K562 (cell line): ENCODE measurements around the gene TCAP. TPM values are rescaled to one million over a fixed set of nuclear protein-coding genes. Genes with fewer than 3 reads are reported as not detected.
A peak's percentile ranks its signal among the peaks of the same experiment; 100 is the strongest.

Experiments used
- ATAC-seq: fragments of 200-7000 bp; cut with Tn5 transposase; 3 replicates; pipeline ENCODE4 v1.9.1; 2020; ENCODE audit warnings: moderate library complexity
- BruUV-seq: library from RNA; stranded (reverse); fragments of 400-500 nt; replicated peaks from 2 replicates; lab custom pipeline; 2021; lab: Mats Ljungman, UMichigan
- CTCF ChIA-PET: fragments of 300-600 bp; formaldehyde crosslinking; extraction: SDS; loops from one replicate; lab custom pipeline; 2021; ENCODE audit warnings: low intra/inter-chr PET ratio; lab: Yijun Ruan, JAX
- POLR2A ChIA-PET: fragments of 300-600, 350-650 bp; sonication (Branson Sonifier 250); formaldehyde crosslinking; extraction: SDS; loops from one replicate; lab custom pipeline; 2021; ENCODE audit warnings: antibody characterized with exemption, inconsistent platforms; lab: Yijun Ruan, JAX
- DNase-seq, 4 experiments: peaks; one replicate each; pipeline versions ENCODE4 v3.0.0 to v3.0.0-alpha.2; 2011 to 2018; ENCODE audit warnings: low spot score in 3 of 4, mixed read lengths in 3 of 4; ENCODE audit errors: extremely low read depth in 1 of 4
- FAIRE-seq: peaks from 2 replicates; lab custom pipeline; 2011; peaks lifted over from hg19 to GRCh38; lab: Jason Lieb, UNC
- H2AFZ ChIP-seq: 2 replicates; pipeline ENCODE4 v1.6.0; 2011; ENCODE audit warnings: low read depth, low read length, control low read depth, inconsistent platforms
- H3K27ac ChIP-seq: fragments of 200-600 bp; 3 replicates; pipeline ENCODE4 v1.8.0; 2011; ENCODE audit warnings: low read depth, mild to moderate bottlenecking, control low read depth, inconsistent platforms, low read length, moderate library complexity, mixed read lengths; ENCODE audit errors: extremely low read depth
- H3K27me3 ChIP-seq, 2 experiments: fragments of 300-600 bp in 1 of 2; 2 replicates in 1 of 2; 3 replicates in 1 of 2; pipeline versions ENCODE4 v1.6.0 to v1.8.0; 2011; ENCODE audit warnings: inconsistent platforms in 2 of 2, low read length in 2 of 2, mild to moderate bottlenecking in 1 of 2, mixed read lengths in 1 of 2, moderate library complexity in 1 of 2; ENCODE audit not compliant: control insufficient read depth in 2 of 2, insufficient read depth in 2 of 2
- H3K36me3 ChIP-seq: fragments of 300-600 bp; 3 replicates; pipeline ENCODE4 v1.8.0; 2011; ENCODE audit warnings: mild to moderate bottlenecking, low read length, inconsistent platforms; ENCODE audit not compliant: control insufficient read depth, insufficient read depth
- H3K4me1 ChIP-seq, 2 experiments: fragments of 200-600 bp in 1 of 2; replicated peaks in 1 of 2; 2 replicates in 1 of 2; 3 replicates in 1 of 2; pipeline versions ENCODE4 v1.5.1 to v1.8.0; 2011; ENCODE audit warnings: inconsistent platforms in 2 of 2, low read length in 2 of 2, mild to moderate bottlenecking in 1 of 2, mixed read lengths in 1 of 2, moderate library complexity in 1 of 2; ENCODE audit not compliant: control insufficient read depth in 2 of 2, insufficient read depth in 2 of 2
- H3K4me2 ChIP-seq: 2 replicates; pipeline ENCODE4 v1.6.1; 2011; ENCODE audit warnings: low read length, control low read depth, inconsistent platforms, mixed read lengths; ENCODE audit not compliant: insufficient read depth
- H3K4me3 ChIP-seq: fragments of 200-600 bp; sonication (generic), shearing (Covaris generic); 2 replicates; pipeline ENCODE4 v1.5.1; 2016; ENCODE audit warnings: control low read depth, inconsistent platforms
- H3K79me2 ChIP-seq: fragments of 200-600 bp; 3 replicates; pipeline ENCODE4 v1.8.0; 2011; ENCODE audit warnings: low read length, inconsistent platforms; ENCODE audit not compliant: control insufficient read depth, insufficient read depth
- H3K9ac ChIP-seq, 2 experiments: 2 replicates each; pipeline versions ENCODE4 v1.6.0 to v1.6.1; 2011; ENCODE audit warnings: low read depth in 2 of 2, low read length in 2 of 2, control low read depth in 1 of 2, inconsistent platforms in 1 of 2, mild to moderate bottlenecking in 1 of 2, mixed read lengths in 1 of 2; ENCODE audit not compliant: insufficient read depth in 1 of 2
- H3K9me1 ChIP-seq: one replicate; pipeline ENCODE4 v1.6.0; 2011; ENCODE audit warnings: inconsistent platforms, mild to moderate bottlenecking, low read length, moderate library complexity; ENCODE audit not compliant: control insufficient read depth, insufficient read depth
- H3K9me3 ChIP-seq: replicated peaks from 2 replicates; pipeline ENCODE4 v1.5.1; 2011; ENCODE audit warnings: low read depth, low read length, inconsistent platforms; ENCODE audit not compliant: control insufficient read depth, insufficient read depth
- H4K20me1 ChIP-seq: replicated peaks from 2 replicates; pipeline ENCODE4 v1.6.1; 2011; ENCODE audit warnings: low read length, inconsistent platforms, mixed read lengths; ENCODE audit not compliant: control insufficient read depth, insufficient read depth
- COPS2 ChIP-seq: fragments of 450-650 bp; conservative IDR thresholded peaks from 2 replicates; pipeline ENCODE4 v1.6.1; 2016; ENCODE audit warnings: mild to moderate bottlenecking, moderate library complexity
- DPF2 ChIP-seq: fragments of 450-650 bp; IDR thresholded peaks from 2 replicates; pipeline ENCODE4 v1.6.1; 2016
- JUN ChIP-seq, 2 experiments: sonication (generic) in 1 of 2; formaldehyde crosslinking in 1 of 2; IDR thresholded peaks; 2 replicates each; pipeline versions ENCODE4 v1.6.1 to v1.8.0; 2012 to 2022; ENCODE audit warnings: borderline replicate concordance in 2 of 2, mild to moderate bottlenecking in 2 of 2, improper control_type of control experiment in 1 of 2, low read depth in 1 of 2, low read length in 1 of 2, missing genetic modification reagents in 1 of 2
- LARP7 ChIP-seq: fragments of 450-650 bp; IDR thresholded peaks from 2 replicates; pipeline ENCODE4 v1.6.1; 2016
- LEF1 ChIP-seq: fragments of 450-650 bp; IDR thresholded peaks from 2 replicates; pipeline ENCODE4 v1.6.1; 2016; ENCODE audit warnings: mild to moderate bottlenecking
- MYC ChIP-seq, 2 experiments: fragments of 250-450 bp in 1 of 2; sonication (Bioruptor Pico) in 1 of 2; IDR thresholded peaks; 2 replicates each; pipeline versions ENCODE4 v1.5.1 to v1.6.1; 2012 to 2021; ENCODE audit warnings: low read depth in 2 of 2, borderline replicate concordance in 1 of 2, improper control_type of control experiment in 1 of 2, low read length in 1 of 2, mild to moderate bottlenecking in 1 of 2, moderate library complexity in 1 of 2
- PYGO2 ChIP-seq: fragments of 450-650 bp; IDR thresholded peaks from 2 replicates; pipeline ENCODE4 v1.6.1; 2016; ENCODE audit warnings: mild to moderate bottlenecking, missing genetic modification characterization, moderate library complexity, missing compliant biosample characterization
- RHOXF2B ChIP-seq: fragments of 250-450 bp; sonication (Bioruptor Pico); conservative IDR thresholded peaks from 2 replicates; pipeline ENCODE4 v1.5.1; 2021
- SMAD1 ChIP-seq: fragments of 150-350 bp; IDR thresholded peaks from 2 replicates; pipeline ENCODE4 v1.6.1; 2014; ENCODE audit warnings: low read length, low read depth; ENCODE audit not compliant: partially characterized antibody
- TSC22D4 ChIP-seq: fragments of 450-650 bp; IDR thresholded peaks from 2 replicates; pipeline ENCODE4 v1.6.1; 2016; ENCODE audit warnings: missing genetic modification characterization, missing biosample characterization, control low read depth
- ZNF561 ChIP-seq: fragments of 450-650 bp; formaldehyde crosslinking; conservative IDR thresholded peaks from 2 replicates; pipeline ENCODE4 v1.4.0; 2020; ENCODE audit warnings: mild to moderate bottlenecking, moderate library complexity
- ZNF57 ChIP-seq: fragments of 450-650 bp; formaldehyde crosslinking; IDR thresholded peaks from 2 replicates; pipeline ENCODE4 v1.4.0; 2020; ENCODE audit warnings: mild to moderate bottlenecking, moderate library complexity
- ZNF644 ChIP-seq: fragments of 200-800 bp; sonication (Bioruptor generic); IDR thresholded peaks from 2 replicates; pipeline ENCODE4 v1.6.1; 2016; ENCODE audit warnings: low read depth, missing genetic modification characterization, missing compliant biosample characterization
- ZNF79 ChIP-seq: fragments of 250-450 bp; sonication (Bioruptor Pico); IDR thresholded peaks from 2 replicates; pipeline ENCODE4 v1.4.0; 2020; ENCODE audit warnings: low read depth, mild to moderate bottlenecking, moderate library complexity
- WGBS: fragments of 100-300 bp; shearing (Covaris generic); methylation state at CpG from one replicate; pipeline ENCODE4 v1.1.6; 2016; ENCODE audit warnings: low coverage, mixed read lengths; ENCODE audit not compliant: insufficient coverage; ENCODE audit errors: missing lambda C conversion rate; 5-methylcytosine and 5-hydroxymethylcytosine counted together
- in situ Hi-C: fragments of 300-500 bp; cut with MboI; formaldehyde crosslinking; loops from 4 replicates; pipeline ENCODE4 v1.15.0; 2018; ENCODE audit warnings: inconsistent platforms, mixed read lengths
- intact Hi-C: fragments of 100-400 bp; cut with micrococcal nuclease; formaldehyde crosslinking; loops from 2 replicates; pipeline ENCODE4 v1.14.2; 2022
- polyA plus RNA-seq, 8 experiments: library from polyadenylated mRNA; depleted of rRNA in 4 of 8; stranded (reverse) in 5 of 8; unstranded in 3 of 8; fragments of >200 nt; fragmentation: Nextera tagmentation in 2 of 8; fragmentation: Illumina TruSeq in 1 of 8; extraction: Ambion mirVana in 2 of 8; extraction: Trizol in 1 of 8; gene quantifications; 2 replicates each; pipeline versions ENCODE4 v1.2.1 to v1.2.3, GENCODE V29; 2011 to 2014; ENCODE audit warnings: inconsistent platforms in 1 of 8, missing spikeins in 1 of 8
- total RNA-seq, 7 experiments: library from RNA; depleted of rRNA in 6 of 7; stranded (reverse); fragments of >200 nt in 6 of 7; fragmentation: Illumina TruSeq in 2 of 7; extraction: Trizol in 2 of 7; gene quantifications; 2 replicates each; pipeline versions ENCODE4 v1.2.1 to v1.2.3, GENCODE V29; 2011 to 2021; ENCODE audit warnings: low replicate concordance in 1 of 7
- TF ChIP-seq, protein P1 (sequence below): sonication (generic); formaldehyde crosslinking; IDR thresholded peaks from 2 replicates; pipeline ENCODE4 v1.8.0; 2022; ENCODE audit warnings: mild to moderate bottlenecking, missing genetic modification reagents, borderline replicate concordance
- TF ChIP-seq, protein P2 (sequence below), 2 experiments: IDR thresholded peaks; 2 replicates each; pipeline ENCODE4 v1.6.1; 2011; ENCODE audit warnings: borderline replicate concordance in 1 of 2, control low read depth in 1 of 2, low read depth in 1 of 2, low read length in 1 of 2, mild to moderate bottlenecking in 1 of 2, mixed read lengths in 1 of 2, moderate library complexity in 1 of 2; ENCODE audit not compliant: insufficient read depth in 1 of 2, insufficient read length in 1 of 2, poor library complexity in 1 of 2, severe bottlenecking in 1 of 2; ENCODE audit errors: extremely low read depth in 1 of 2

TCAP gene
- total and polyA plus RNA-seq, 9 of the 15 experiments (the other 6 are each of a cell fraction or from before 2014, with no cell fraction given), result 0.33 to 1.4 (median 0.82) TPM; not detected in 2

DNA sequence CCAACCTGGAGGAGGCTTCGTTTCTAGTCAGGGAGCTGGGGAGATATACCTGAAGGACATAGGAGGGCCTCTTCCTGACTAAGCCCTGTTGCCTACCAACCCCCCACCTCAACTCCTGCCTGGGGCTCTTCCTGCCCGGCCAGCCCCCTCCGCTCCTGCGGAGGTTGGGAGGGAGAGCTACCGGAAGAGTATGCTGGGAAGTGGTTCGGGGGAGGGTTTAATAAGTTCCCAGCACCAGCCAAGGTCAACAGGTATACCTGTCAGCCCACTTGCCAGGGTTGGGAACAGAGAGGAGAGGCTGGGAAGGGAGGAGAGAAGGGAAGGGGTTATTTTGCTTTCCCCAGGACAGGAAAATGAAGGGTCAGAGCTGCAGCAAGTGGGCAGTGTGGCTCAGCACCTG is 33.7 kb upstream of the TCAP start:
- no TSS peak for BruUV-seq
- in situ Hi-C loops (no loop called here), intact Hi-C loops (no loop called here)
- FAIRE-seq (peak; percentile 54), DNase-seq (no peak), ATAC-seq (no peak)
- Histone ChIP-seq H3K9me3 (no peaks in the 10 kb centered on the region), H3K27me3 (no peaks in the 10 kb centered on the region), H4K20me1 (no peaks in the 10 kb centered on the region), H3K79me2 (no peaks in the 10 kb centered on the region), H3K4me2 (no peak overlapping the region), H3K9me1 (no peaks in the 10 kb centered on the region), H3K4me1 (peaks cover 13 to 47% of the 10 kb centered on the region in 2 experiments), H3K36me3 (no peaks in the 10 kb centered on the region), H3K27ac (no peak overlapping the region), H3K9ac (no peak overlapping the region), H2AFZ (0 out of 2 replicates have a peak overlapping the region, but pooled peaks have one; percentile 12), H3K4me3 (no peak overlapping the region)
- ChIA-PET POLR2A (interaction anchor here (0.6 to 1.3 kb wide), 2 partner anchors 16 to 586 kb away, joined by 3 read pairs; no protein-coding TSS in a partner anchor), CTCF (no interaction called here)
- 12% methylated on average over 6 of the region's 6 CpGs for WGBS
- TF ChIP-seq RHOXF2B (no peak), DPF2 (no peak), ZNF79 (CRISPR knock-in tag) (no peak), ZNF561 (CRISPR knock-in tag) (no peak), TSC22D4 (tag) (no peak), SMAD1 (no peak), LEF1 (no peak), ZNF644 (tag) (no peak), JUN (IDR thresholded peaks at IDR 0.05; ENCODE audit: borderline replicate concordance, low read depth, low read length) (no peak), JUN (CRISPR knock-in tag; IDR thresholded peaks at IDR 0.05; ENCODE audit: borderline replicate concordance) (no peak), PYGO2 (tag) (no peak), COPS2 (no peak), ZNF57 (CRISPR knock-in tag) (no peak), LARP7 (no peak), MYC (IDR thresholded peaks at IDR 0.05; ENCODE audit: low read depth, low read length) (no peak), MYC (CRISPR knock-in tag; IDR thresholded peaks at IDR 0.05; ENCODE audit: borderline replicate concordance, low read depth) (no peak)
- TF ChIP-seq, protein P1, sequence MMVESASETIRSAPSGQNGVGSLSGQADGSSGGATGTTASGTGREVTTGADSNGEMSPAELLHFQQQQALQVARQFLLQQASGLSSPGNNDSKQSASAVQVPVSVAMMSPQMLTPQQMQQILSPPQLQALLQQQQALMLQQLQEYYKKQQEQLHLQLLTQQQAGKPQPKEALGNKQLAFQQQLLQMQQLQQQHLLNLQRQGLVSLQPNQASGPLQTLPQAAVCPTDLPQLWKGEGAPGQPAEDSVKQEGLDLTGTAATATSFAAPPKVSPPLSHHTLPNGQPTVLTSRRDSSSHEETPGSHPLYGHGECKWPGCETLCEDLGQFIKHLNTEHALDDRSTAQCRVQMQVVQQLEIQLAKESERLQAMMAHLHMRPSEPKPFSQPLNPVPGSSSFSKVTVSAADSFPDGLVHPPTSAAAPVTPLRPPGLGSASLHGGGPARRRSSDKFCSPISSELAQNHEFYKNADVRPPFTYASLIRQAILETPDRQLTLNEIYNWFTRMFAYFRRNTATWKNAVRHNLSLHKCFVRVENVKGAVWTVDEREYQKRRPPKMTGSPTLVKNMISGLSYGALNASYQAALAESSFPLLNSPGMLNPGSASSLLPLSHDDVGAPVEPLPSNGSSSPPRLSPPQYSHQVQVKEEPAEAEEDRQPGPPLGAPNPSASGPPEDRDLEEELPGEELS (CRISPR knock-in tag), result no peak
- TF ChIP-seq, protein P2, sequence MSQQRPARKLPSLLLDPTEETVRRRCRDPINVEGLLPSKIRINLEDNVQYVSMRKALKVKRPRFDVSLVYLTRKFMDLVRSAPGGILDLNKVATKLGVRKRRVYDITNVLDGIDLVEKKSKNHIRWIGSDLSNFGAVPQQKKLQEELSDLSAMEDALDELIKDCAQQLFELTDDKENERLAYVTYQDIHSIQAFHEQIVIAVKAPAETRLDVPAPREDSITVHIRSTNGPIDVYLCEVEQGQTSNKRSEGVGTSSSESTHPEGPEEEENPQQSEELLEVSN (IDR thresholded peaks at IDR 0.05; ENCODE audit: borderline replicate concordance in 1 of 2, extremely low read depth in 1 of 2, insufficient read depth in 1 of 2, insufficient read length in 1 of 2, low read depth in 1 of 2, low read length in 1 of 2, poor library complexity in 1 of 2, severe bottlenecking in 1 of 2), result no peak
